ENCODE data around the gene ARSB.

The ARSB gene

GRCh38 chr5:78835176-78835575 is 149.9 kb downstream of the ARSB start:
- no peaks in the 10 kb centered on the region for H3K36me3 ChIP-seq (ENCODE audit: insufficient read depth, low read length)
- H3K4me1 ChIP-seq (ENCODE audit: insufficient read depth, low read length): peaks cover 3% of the 10 kb centered on the region; the same call in 1 of the 2 replicates
- H3K9me3 ChIP-seq (ENCODE audit: control insufficient read depth, insufficient read depth, low read length): no peaks in the 10 kb centered on the region
- H3K9ac ChIP-seq (ENCODE audit: low read depth, low read length): no peak overlapping the region

GRCh38 chr5:78833284-78833683 is 151.8 kb downstream of the ARSB start:
- H3K36me3 ChIP-seq (ENCODE audit: insufficient read depth, low read length): no peaks in the 10 kb centered on the region
- H3K4me1 ChIP-seq (ENCODE audit: insufficient read depth, low read length): peaks cover 3% of the 10 kb centered on the region; the same call in 1 of the 2 replicates
- H3K9ac ChIP-seq (ENCODE audit: low read depth, low read length): no peak overlapping the region
- H3K9me3 ChIP-seq (ENCODE audit: control insufficient read depth, insufficient read depth, low read length): no peaks in the 10 kb centered on the region

GRCh38 chr5:78830528-78831046 is 154.5 kb downstream of the ARSB start:
- Histone ChIP-seq H3K9ac (ENCODE audit: low read depth, low read length) (no peak overlapping the region), H3K9me3 (ENCODE audit: control insufficient read depth, insufficient read depth, low read length) (no peaks in the 10 kb centered on the region), H3K4me1 (ENCODE audit: insufficient read depth, low read length) (peaks cover 3% of the 10 kb centered on the region; the same call in 1 of the 2 replicates), H3K36me3 (ENCODE audit: insufficient read depth, low read length) (no peaks in the 10 kb centered on the region)

- no peak overlapping the region for H3K9ac ChIP-seq (ENCODE audit: low read depth, low read length)
- no peaks in the 10 kb centered on the region for H3K36me3 ChIP-seq (ENCODE audit: insufficient read depth, low read length)
- no peaks in the 10 kb centered on the region for H3K9me3 ChIP-seq (ENCODE audit: control insufficient read depth, insufficient read depth, low read length)
- H3K4me1 ChIP-seq (ENCODE audit: insufficient read depth, low read length): no peaks in the 10 kb centered on the region; the same call in 1 of the 2 replicates
Measured at GRCh38 chr5:78829811-78830527, 155.1 kb downstream of the ARSB start.

GRCh38 chr5:78827725-78828124 is 157.4 kb downstream of the ARSB start:
- Histone ChIP-seq H3K4me1 (ENCODE audit: insufficient read depth, low read length) (peaks cover 6% of the 10 kb centered on the region; the same call in 1 of the 2 replicates), H3K36me3 (ENCODE audit: insufficient read depth, low read length) (no peaks in the 10 kb centered on the region), H3K9ac (ENCODE audit: low read depth, low read length) (no peak overlapping the region), H3K9me3 (ENCODE audit: control insufficient read depth, insufficient read depth, low read length) (no peaks in the 10 kb centered on the region)

GRCh38 chr5:78824831-78825281 is 160.3 kb downstream of the ARSB start:
- H3K36me3 ChIP-seq (ENCODE audit: insufficient read depth, low read length): no peaks in the 10 kb centered on the region
- H3K9me3 ChIP-seq (ENCODE audit: control insufficient read depth, insufficient read depth, low read length): no peaks in the 10 kb centered on the region
- no peak overlapping the region for H3K9ac ChIP-seq (ENCODE audit: low read depth, low read length)
- H3K4me1 ChIP-seq (ENCODE audit: insufficient read depth, low read length): peaks cover 6% of the 10 kb centered on the region; the same call in 1 of the 2 replicates

- Histone ChIP-seq H3K4me1 (ENCODE audit: insufficient read depth, low read length) (peaks cover 6% of the 10 kb centered on the region; the same call in 1 of the 2 replicates), H3K9ac (ENCODE audit: low read depth, low read length) (no peak overlapping the region), H3K36me3 (ENCODE audit: insufficient read depth, low read length) (no peaks in the 10 kb centered on the region), H3K9me3 (ENCODE audit: control insufficient read depth, insufficient read depth, low read length) (no peaks in the 10 kb centered on the region)
Measured at GRCh38 chr5:78823196-78823595, 161.9 kb downstream of the ARSB start.

GRCh38 chr5:78821536-78822021 is 163.5 kb downstream of the ARSB start:
- Histone ChIP-seq H3K9ac (ENCODE audit: low read depth, low read length) (no peak overlapping the region), H3K4me1 (ENCODE audit: insufficient read depth, low read length) (peaks cover 6% of the 10 kb centered on the region; the same call in 1 of the 2 replicates), H3K9me3 (ENCODE audit: control insufficient read depth, insufficient read depth, low read length) (no peaks in the 10 kb centered on the region), H3K36me3 (ENCODE audit: insufficient read depth, low read length) (no peaks in the 10 kb centered on the region)

- Histone ChIP-seq H3K9ac (ENCODE audit: low read depth, low read length) (no peak overlapping the region), H3K4me1 (ENCODE audit: insufficient read depth, low read length) (peaks cover 6% of the 10 kb centered on the region), H3K36me3 (ENCODE audit: insufficient read depth, low read length) (no peaks in the 10 kb centered on the region), H3K9me3 (ENCODE audit: control insufficient read depth, insufficient read depth, low read length) (no peaks in the 10 kb centered on the region)
Measured at GRCh38 chr5:78819707-78820106, 165.4 kb downstream of the ARSB start.

GRCh38 chr5:78819166-78819565 is 165.9 kb downstream of the ARSB start:
- Histone ChIP-seq H3K9me3 (ENCODE audit: control insufficient read depth, insufficient read depth, low read length) (no peaks in the 10 kb centered on the region), H3K9ac (ENCODE audit: low read depth, low read length) (no peak overlapping the region), H3K4me1 (ENCODE audit: insufficient read depth, low read length) (peaks cover under 1% of the 10 kb centered on the region; the same call in 1 of the 2 replicates), H3K36me3 (ENCODE audit: insufficient read depth, low read length) (no peaks in the 10 kb centered on the region)

GRCh38 chr5:78816143-78816765 is 168.9 kb downstream of the ARSB start:
- Histone ChIP-seq H3K9me3 (ENCODE audit: control insufficient read depth, insufficient read depth, low read length) (no peaks in the 10 kb centered on the region), H3K9ac (ENCODE audit: low read depth, low read length) (no peak overlapping the region), H3K4me1 (ENCODE audit: insufficient read depth, low read length) (no peaks in the 10 kb centered on the region; the same call in none of the 2 replicates), H3K36me3 (ENCODE audit: insufficient read depth, low read length) (no peaks in the 10 kb centered on the region)

GRCh38 chr5:78813906-78814530 is 171.1 kb downstream of the ARSB start:
- no peak overlapping the region for H3K9ac ChIP-seq (ENCODE audit: low read depth, low read length)
- H3K4me1 ChIP-seq (ENCODE audit: insufficient read depth, low read length): no peaks in the 10 kb centered on the region; the same call in none of the 2 replicates
- H3K36me3 ChIP-seq (ENCODE audit: insufficient read depth, low read length): no peaks in the 10 kb centered on the region
- no peaks in the 10 kb centered on the region for H3K9me3 ChIP-seq (ENCODE audit: control insufficient read depth, insufficient read depth, low read length)

- no peak overlapping the region for H3K9ac ChIP-seq (ENCODE audit: low read depth, low read length)
- no peaks in the 10 kb centered on the region for H3K9me3 ChIP-seq (ENCODE audit: control insufficient read depth, insufficient read depth, low read length)
- H3K4me1 ChIP-seq (ENCODE audit: insufficient read depth, low read length): no peaks in the 10 kb centered on the region; the same call in none of the 2 replicates
Measured at GRCh38 chr5:78813286-78813685, 171.8 kb downstream of the ARSB start.

GRCh38 chr5:78811866-78812265 is 173.2 kb downstream of the ARSB start:
- no peaks in the 10 kb centered on the region; the same call in none of the 2 replicates for H3K4me1 ChIP-seq (ENCODE audit: insufficient read depth, low read length)
- H3K36me3 ChIP-seq (ENCODE audit: insufficient read depth, low read length): no peaks in the 10 kb centered on the region
- no peak overlapping the region for H3K9ac ChIP-seq (ENCODE audit: low read depth, low read length)
- no peaks in the 10 kb centered on the region for H3K9me3 ChIP-seq (ENCODE audit: control insufficient read depth, insufficient read depth, low read length)

More at GRCh38 chr5:78813286-78813685, 171.8 kb downstream of the ARSB start:
- H3K36me3 ChIP-seq (ENCODE audit: insufficient read depth, low read length): no peaks in the 10 kb centered on the region
